ENCODE measurements around the gene TPST2. TPM values are rescaled to one million over a fixed set of nuclear protein-coding genes. Genes with fewer than 3 reads are reported as not detected.
A peak's percentile ranks its signal among the peaks of the same experiment; 100 is the strongest.

TPST2 gene
- total RNA-seq, 1 experiment from 2014 or later = 7.0 TPM

- BruUV-seq (replicated peaks) = no TSS peak
- H3K4me3 Mint-ChIP-seq (ENCODE audit: unreplicated experiment) = peak overlapping the region; percentile 100
- TF ChIP-seq CTCF (IDR thresholded peaks at IDR 0.05; ENCODE audit: unreplicated experiment) = no peak
- H3K27ac Mint-ChIP-seq (ENCODE audit: low read depth, unreplicated experiment) = peak overlapping the region; percentile 99
- no peak for DNase-seq (ENCODE audit: unreplicated experiment)
- POLR2A ChIA-PET = interaction anchor here (0.8 to 3.9 kb wide), 3 partner anchors 16 to 129 kb away, joined by 3 to 58 read pairs (median 4); partner anchors contain the start of genes HPS4 and SRRD
- peaks cover 16% of the 10 kb centered on the region for H3K36me3 Mint-ChIP-seq (ENCODE audit: insufficient read depth, unreplicated experiment)
- no peaks in the 10 kb centered on the region for H3K27me3 Mint-ChIP-seq (ENCODE audit: insufficient read depth, unreplicated experiment)
- H3K4me1 Mint-ChIP-seq (ENCODE audit: insufficient read depth, unreplicated experiment) = peaks cover 16% of the 10 kb centered on the region
- no peaks in the 10 kb centered on the region for H3K9me3 Mint-ChIP-seq (ENCODE audit: unreplicated experiment)
- intact Hi-C loops (cut with micrococcal nuclease) = loop anchor here (5.0 kb wide), 1 partner anchor 78 kb away; the partner anchor contains the start of gene TPST2
- CTCF ChIA-PET = interaction anchor here (0.6 to 0.9 kb wide), 3 partner anchors 11 to 1374 kb away, joined by 3 read pairs; no protein-coding TSS in a partner anchor
Observed at GRCh38 chr22:26514419-26515161, 75.3 kb downstream of the TPST2 start.

- TF ChIP-seq CTCF (IDR thresholded peaks at IDR 0.05; ENCODE audit: unreplicated experiment) = no peak
- Mint-ChIP-seq H3K27me3 (ENCODE audit: insufficient read depth, unreplicated experiment) (no peaks in the 10 kb centered on the region), H3K9me3 (ENCODE audit: unreplicated experiment) (no peaks in the 10 kb centered on the region), H3K4me1 (ENCODE audit: insufficient read depth, unreplicated experiment) (peaks cover 16% of the 10 kb centered on the region), H3K4me3 (ENCODE audit: unreplicated experiment) (peak overlapping the region; percentile 100), H3K36me3 (ENCODE audit: insufficient read depth, unreplicated experiment) (peaks cover 23% of the 10 kb centered on the region), H3K27ac (ENCODE audit: low read depth, unreplicated experiment) (peak overlapping the region; percentile 99)
- DNase-seq (ENCODE audit: unreplicated experiment) = no peak
- CTCF ChIA-PET = interaction anchor here (0.6 to 1.0 kb wide), 2 partner anchors 14 to 65 kb away, joined by 3 read pairs; no protein-coding TSS in a partner anchor
- POLR2A ChIA-PET = interaction anchor here (1.4 to 3.9 kb wide), 5 partner anchors 10 to 159 kb away, joined by 4 to 58 read pairs (median 12); partner anchors contain the start of genes HPS4 and SRRD
- intact Hi-C loops (cut with micrococcal nuclease) = loop anchor here (5.0 kb wide), 1 partner anchor 78 kb away; the partner anchor contains the start of gene TPST2
- BruUV-seq (replicated peaks) = no TSS peak
Observed at GRCh38 chr22:26513838-26514237, 76.1 kb downstream of the TPST2 start.

GRCh38 chr22:26512149-26512793 lies 77.7 kb downstream of the TPST2 start, which contains the start of gene TFIP11:
Gene TFIP11, minus strand, starts transcription at chr22:26512473. Its CDS starts 2,201 bp downstream, at chr22:26510272.
- ChIA-PET CTCF (interaction anchor here (0.5 to 1.6 kb wide), 5 partner anchors 9 to 1541 kb away, joined by 3 to 12 read pairs (median 4); no protein-coding TSS in a partner anchor), POLR2A (interaction anchor here (0.6 to 3.9 kb wide), 17 partner anchors 9 to 1562 kb away, joined by 3 to 58 read pairs (median 5); partner anchors contain the start of genes HPS4, SRRD and TPST2)
- Mint-ChIP-seq H3K27ac (ENCODE audit: low read depth, unreplicated experiment) (peak within 1 kb of the TSS; percentile 99), H3K4me1 (ENCODE audit: insufficient read depth, unreplicated experiment) (peaks cover 16% of the 10 kb centered on the region), H3K9me3 (ENCODE audit: unreplicated experiment) (no peaks in the 10 kb centered on the region), H3K36me3 (ENCODE audit: insufficient read depth, unreplicated experiment) (peaks cover 37% of the 10 kb centered on the region), H3K4me3 (ENCODE audit: unreplicated experiment) (peak within 1 kb of the TSS; percentile 100), H3K27me3 (ENCODE audit: insufficient read depth, unreplicated experiment) (no peaks in the 10 kb centered on the region)
- DNase-seq (ENCODE audit: unreplicated experiment) = peak; percentile 88
- intact Hi-C loops (cut with micrococcal nuclease) = loop anchor here (5.0 kb wide), 1 partner anchor 80 kb away; the partner anchor contains the start of gene TPST2
- no TSS peak for BruUV-seq (replicated peaks)
- no peak for TF ChIP-seq CTCF (IDR thresholded peaks at IDR 0.05; ENCODE audit: unreplicated experiment)
